ENCODE data around the gene PHPT1.
"Not testable (repeated sequence)": the region's sequence is repeated elsewhere in the genome, so short reads cannot be mapped to it uniquely, and the experiment has no call there.

The PHPT1 gene

GRCh38 chr9:136829981-136830885 is 19.0 kb upstream of the PHPT1 start:
- Mint-ChIP-seq H3K36me3 (peaks cover 30% of the 10 kb centered on the region), H3K4me3 (no peak overlapping the region), H3K4me1 (no peaks in the 10 kb centered on the region), H3K9me3 (no peaks in the 10 kb centered on the region), H3K27ac (no peak overlapping the region)
- ATAC-seq (no peak), DNase-seq (ENCODE audit: low spot score in 2 of 2) (no peak)

- DNase-seq (ENCODE audit: low spot score in 2 of 2) (no peak), ATAC-seq (no peak)
- peaks cover 26% of the 10 kb centered on the region for H3K36me3 Mint-ChIP-seq
- H3K9me3 Mint-ChIP-seq, result no peaks in the 10 kb centered on the region
- no peaks in the 10 kb centered on the region for H3K4me1 Mint-ChIP-seq
- no peak overlapping the region for H3K4me3 Mint-ChIP-seq
- no peak overlapping the region for H3K27ac Mint-ChIP-seq
Measured at GRCh38 chr9:136831002-136831719, 18.0 kb upstream of the PHPT1 start.

GRCh38 chr9:136831720-136832104 is 17.5 kb upstream of the PHPT1 start:
- no peaks in the 10 kb centered on the region for H3K4me1 Mint-ChIP-seq
- no peak for DNase-seq (ENCODE audit: low spot score in 2 of 2)
- peaks cover 23% of the 10 kb centered on the region for H3K36me3 Mint-ChIP-seq
- no peak for ATAC-seq
- no peaks in the 10 kb centered on the region for H3K9me3 Mint-ChIP-seq
- H3K27ac Mint-ChIP-seq, result no peak overlapping the region
- H3K4me3 Mint-ChIP-seq, result no peak overlapping the region

GRCh38 chr9:136832581-136832980 is 16.6 kb upstream of the PHPT1 start:
- H3K4me3 Mint-ChIP-seq, result no peak overlapping the region
- no peak for DNase-seq (ENCODE audit: low spot score in 2 of 2)
- H3K4me1 Mint-ChIP-seq, result no peaks in the 10 kb centered on the region
- H3K36me3 Mint-ChIP-seq, result peaks cover 23% of the 10 kb centered on the region
- H3K9me3 Mint-ChIP-seq, result no peaks in the 10 kb centered on the region
- no peak overlapping the region for H3K27ac Mint-ChIP-seq
- no peak for ATAC-seq

- peaks cover 27% of the 10 kb centered on the region for H3K36me3 Mint-ChIP-seq
- not testable (repeated sequence) for DNase-seq (ENCODE audit: low spot score in 2 of 2); H3K4me1 Mint-ChIP-seq; ATAC-seq; H3K27ac Mint-ChIP-seq; H3K9me3 Mint-ChIP-seq; H3K4me3 Mint-ChIP-seq
Measured at GRCh38 chr9:136833381-136834048, 15.7 kb upstream of the PHPT1 start.

- peaks cover 34% of the 10 kb centered on the region for H3K36me3 Mint-ChIP-seq
- DNase-seq (ENCODE audit: low spot score in 2 of 2), result no peak
- no peak overlapping the region for H3K27ac Mint-ChIP-seq
- no peak for ATAC-seq
- H3K4me1 Mint-ChIP-seq, result peaks cover 7% of the 10 kb centered on the region
- no peak overlapping the region for H3K4me3 Mint-ChIP-seq
- H3K9me3 Mint-ChIP-seq, result no peaks in the 10 kb centered on the region
Measured at GRCh38 chr9:136835162-136835931, 13.9 kb upstream of the PHPT1 start.

- Mint-ChIP-seq H3K27ac (no peak overlapping the region), H3K4me3 (no peak overlapping the region), H3K36me3 (peaks cover 28% of the 10 kb centered on the region), H3K4me1 (peaks cover 12% of the 10 kb centered on the region), H3K9me3 (no peaks in the 10 kb centered on the region)
- no peak for ATAC-seq
- DNase-seq (ENCODE audit: low spot score in 2 of 2), result no peak
Measured at GRCh38 chr9:136835932-136836904, 13.0 kb upstream of the PHPT1 start.

- no peak overlapping the region for H3K27ac Mint-ChIP-seq
- no peak overlapping the region for H3K4me3 Mint-ChIP-seq
- ATAC-seq (no peak), DNase-seq (ENCODE audit: low spot score in 2 of 2) (no peak)
- H3K36me3 Mint-ChIP-seq, result peaks cover 28% of the 10 kb centered on the region
- peaks cover 19% of the 10 kb centered on the region for H3K4me1 Mint-ChIP-seq
- no peaks in the 10 kb centered on the region for H3K9me3 Mint-ChIP-seq
Measured at GRCh38 chr9:136837146-136837855, 11.9 kb upstream of the PHPT1 start.

- DNase-seq (ENCODE audit: low spot score in 2 of 2); H3K9me3 Mint-ChIP-seq; H3K27ac Mint-ChIP-seq; H3K4me3 Mint-ChIP-seq; ATAC-seq: not testable (repeated sequence)
- peaks cover 28% of the 10 kb centered on the region for H3K36me3 Mint-ChIP-seq
- H3K4me1 Mint-ChIP-seq, result peaks cover 19% of the 10 kb centered on the region
Measured at GRCh38 chr9:136837856-136838277, 11.3 kb upstream of the PHPT1 start.

- ATAC-seq, result no peak
- DNase-seq (ENCODE audit: low spot score in 2 of 2), result no peak
- Mint-ChIP-seq H3K36me3 (peaks cover 31% of the 10 kb centered on the region), H3K4me3 (no peak overlapping the region), H3K9me3 (no peaks in the 10 kb centered on the region), H3K4me1 (peaks cover 19% of the 10 kb centered on the region), H3K27ac (peak overlapping the region; percentile 58)
Measured at GRCh38 chr9:136838314-136839228, 10.6 kb upstream of the PHPT1 start.

GRCh38 chr9:136839229-136840139 is 9.7 kb upstream of the PHPT1 start:
- no peak overlapping the region for H3K4me3 Mint-ChIP-seq
- no peaks in the 10 kb centered on the region for H3K9me3 Mint-ChIP-seq
- peaks cover 19% of the 10 kb centered on the region for H3K4me1 Mint-ChIP-seq
- peak overlapping the region; percentile 58 for H3K27ac Mint-ChIP-seq
- DNase-seq (ENCODE audit: low spot score in 2 of 2), result peak in 1 of 2 donors; percentile 52
- H3K36me3 Mint-ChIP-seq, result peaks cover 34% of the 10 kb centered on the region
- no peak for ATAC-seq
